HG03520 (cell line): ENCODE data around the gene ATP5PB.

Experiments used
- ATAC-seq: cut with Tn5 transposase; IDR thresholded peaks from one replicate; pipeline ENCODE4 v1.9.1; 2021; ENCODE audit warnings: mild to moderate bottlenecking, moderate library complexity; ENCODE audit not compliant: unreplicated experiment

Gene ATP5PB

GRCh38 chr1:111448918-111449702, at the start of gene ATP5PB, which contains the start of gene WDR77:
TSS of gene ATP5PB (plus strand) at chr1:111449464. CDS start at chr1:111449542, 78 bp downstream.
TSS of gene WDR77 (minus strand) at chr1:111449256. CDS start at chr1:111449169, 87 bp downstream.
- peak; percentile 92 for ATAC-seq

- no peak for ATAC-seq
Observed at GRCh38 chr1:111399792-111400610, 49.3 kb upstream of the ATP5PB start.

GRCh38 chr1:111402083-111402482, 47.2 kb upstream of the ATP5PB start:
- ATAC-seq: no peak

GRCh38 chr1:111404588-111404987, 44.7 kb upstream of the ATP5PB start:
- ATAC-seq: no peak

GRCh38 chr1:111406321-111406768, 42.9 kb upstream of the ATP5PB start:
- ATAC-seq: peak; percentile 75

- no peak for ATAC-seq
Observed at GRCh38 chr1:111407301-111407700, 42.0 kb upstream of the ATP5PB start.

- no peak for ATAC-seq
Observed at GRCh38 chr1:111412839-111413238, 36.4 kb upstream of the ATP5PB start.

GRCh38 chr1:111414756-111415155, 34.5 kb upstream of the ATP5PB start:
- no peak for ATAC-seq

- no peak for ATAC-seq
Observed at GRCh38 chr1:111415461-111415860, 33.8 kb upstream of the ATP5PB start.

- no peak for ATAC-seq
Observed at GRCh38 chr1:111417755-111418154, 31.5 kb upstream of the ATP5PB start.

GRCh38 chr1:111419037-111419436, 30.2 kb upstream of the ATP5PB start:
- ATAC-seq: no peak

- ATAC-seq: no peak
Observed at GRCh38 chr1:111420377-111420776, 28.9 kb upstream of the ATP5PB start.

GRCh38 chr1:111422546-111423391, 26.5 kb upstream of the ATP5PB start:
- no peak for ATAC-seq

- no peak for ATAC-seq
Observed at GRCh38 chr1:111424281-111424680, 25.0 kb upstream of the ATP5PB start.

- no peak for ATAC-seq
Observed at GRCh38 chr1:111436726-111437125, 12.5 kb upstream of the ATP5PB start.

- ATAC-seq: no peak
Observed at GRCh38 chr1:111439461-111440351, 9.6 kb upstream of the ATP5PB start.

- no peak for ATAC-seq
Observed at GRCh38 chr1:111441573-111442192, 7.6 kb upstream of the ATP5PB start.

GRCh38 chr1:111442457-111442856, 6.8 kb upstream of the ATP5PB start:
- no peak for ATAC-seq

GRCh38 chr1:111444031-111444430, 5.2 kb upstream of the ATP5PB start:
- no peak for ATAC-seq
